MCF 10A (cell line): Measurements from ENCODE around the gene CXCL3. TPM values are rescaled to one million over a fixed set of nuclear protein-coding genes. Genes with fewer than 3 reads are reported as not detected.

Experiments
- BruUV-seq: library from RNA; stranded (reverse); fragments of 400-500 nt; replicated peaks from 2 replicates; lab custom pipeline; 2021; lab: Mats Ljungman, UMichigan
- CTCF ChIA-PET: fragments of 300-600 bp; sonication (Branson Sonifier 250); formaldehyde crosslinking; extraction: SDS; loops from one replicate; lab custom pipeline; 2021; ENCODE audit warnings: antibody characterized with exemption, inconsistent platforms; lab: Yijun Ruan, JAX
- POLR2A ChIA-PET: fragments of 300-600, 350-650 bp; sonication (Branson Sonifier 250); formaldehyde crosslinking; extraction: SDS; loops from one replicate; lab custom pipeline; 2020; ENCODE audit warnings: antibody characterized with exemption, inconsistent platforms; lab: Yijun Ruan, JAX
- DNase-seq: peaks from one replicate; pipeline ENCODE4 v3.0.0-alpha.2; 2018; ENCODE audit not compliant: unreplicated experiment
- H3K27ac Mint-ChIP-seq: one replicate; pipeline ENCODE4 v1.8.0; 2022; ENCODE audit warnings: mild to moderate bottlenecking, low read depth, mixed read lengths; ENCODE audit not compliant: unreplicated experiment
- H3K27me3 Mint-ChIP-seq: one replicate; pipeline ENCODE4 v1.8.0; 2022; ENCODE audit warnings: mixed read lengths; ENCODE audit not compliant: insufficient read depth, unreplicated experiment
- H3K36me3 Mint-ChIP-seq: one replicate; pipeline ENCODE4 v1.8.0; 2022; ENCODE audit warnings: mild to moderate bottlenecking, moderate library complexity, mixed read lengths; ENCODE audit not compliant: insufficient read depth, unreplicated experiment
- H3K4me1 Mint-ChIP-seq: one replicate; pipeline ENCODE4 v1.8.0; 2022; ENCODE audit warnings: mixed read lengths; ENCODE audit not compliant: insufficient read depth, unreplicated experiment
- H3K4me3 Mint-ChIP-seq: one replicate; pipeline ENCODE4 v1.8.0; 2022; ENCODE audit warnings: mild to moderate bottlenecking, moderate library complexity, mixed read lengths; ENCODE audit not compliant: unreplicated experiment
- H3K9me3 Mint-ChIP-seq: one replicate; pipeline ENCODE4 v1.8.0; 2022; ENCODE audit warnings: mixed read lengths; ENCODE audit not compliant: unreplicated experiment
- CTCF ChIP-seq: fragments of 200-600 bp; IDR thresholded peaks from one replicate; pipeline ENCODE4 v1.8.0; 2022; ENCODE audit warnings: antibody characterized with exemption, mild to moderate bottlenecking; ENCODE audit not compliant: unreplicated experiment
- intact Hi-C: fragments of 100-400 bp; cut with micrococcal nuclease; formaldehyde crosslinking; loops from 2 replicates; pipeline ENCODE4 v1.14.1; 2022
- total RNA-seq: library from RNA; stranded (reverse); gene quantifications from 2 replicates; pipeline ENCODE4 v1.2.3, GENCODE V29; 2022

CXCL3 gene
- total RNA-seq, 1 experiment from 2014 or later: 9.8 TPM

GRCh38 chr4:74045247-74045646, 6.8 kb upstream of the CXCL3 start:
- Mint-ChIP-seq H3K27ac (no peak overlapping the region), H3K4me1 (peaks cover 5% of the 10 kb centered on the region), H3K36me3 (no peaks in the 10 kb centered on the region), H3K9me3 (peaks cover 18% of the 10 kb centered on the region), H3K4me3 (no peak overlapping the region), H3K27me3 (no peaks in the 10 kb centered on the region)
- intact Hi-C loops: no loop called here
- no peak for DNase-seq
- ChIA-PET CTCF (interaction anchor here (1.0 to 1.5 kb wide), 2 partner anchors 25 to 53 kb away, joined by 3 to 5 read pairs; partner anchors contain the start of gene CXCL2), POLR2A (interaction anchor here (1.1 kb wide), 1 partner anchor 10 kb away, joined by 3 read pairs; no protein-coding TSS in a partner anchor)
- no peak for TF ChIP-seq CTCF
- no TSS peak for BruUV-seq

- Mint-ChIP-seq H3K27me3 (no peaks in the 10 kb centered on the region), H3K9me3 (peaks cover 18% of the 10 kb centered on the region), H3K27ac (no peak overlapping the region), H3K4me1 (peaks cover 6% of the 10 kb centered on the region), H3K36me3 (no peaks in the 10 kb centered on the region), H3K4me3 (no peak overlapping the region)
- CTCF ChIA-PET: interaction anchor here (0.6 to 1.5 kb wide), 3 partner anchors 25 to 54 kb away, joined by 3 to 5 read pairs (median 3); partner anchors contain the start of gene CXCL2
- no peak for DNase-seq
- no TSS peak for BruUV-seq
- intact Hi-C loops: no loop called here
- no peak for TF ChIP-seq CTCF
- POLR2A ChIA-PET: interaction anchor here (0.6 to 2.0 kb wide), 3 partner anchors 12 to 72 kb away, joined by 3 to 6 read pairs (median 6); no protein-coding TSS in a partner anchor
Observed at GRCh38 chr4:74044677-74045076, 6.2 kb upstream of the CXCL3 start.

GRCh38 chr4:74042681-74043080, 4.2 kb upstream of the CXCL3 start:
- no peak overlapping the region for H3K27ac Mint-ChIP-seq
- H3K36me3 Mint-ChIP-seq: no peaks in the 10 kb centered on the region
- POLR2A ChIA-PET: interaction anchor here (0.7 to 3.4 kb wide), 4 partner anchors 56 to 174 kb away, joined by 3 to 15 read pairs (median 4); partner anchors contain the start of genes CXCL1 and CXCL2
- H3K27me3 Mint-ChIP-seq: no peaks in the 10 kb centered on the region
- H3K4me1 Mint-ChIP-seq: peaks cover 15% of the 10 kb centered on the region
- CTCF ChIA-PET: interaction anchor here (0.8 to 1.7 kb wide), 4 partner anchors 56 to 93 kb away, joined by 3 to 8 read pairs (median 4); partner anchors contain the start of gene CXCL2
- no TSS peak for BruUV-seq
- peaks cover 7% of the 10 kb centered on the region for H3K9me3 Mint-ChIP-seq
- H3K4me3 Mint-ChIP-seq: no peak overlapping the region
- no peak for TF ChIP-seq CTCF
- intact Hi-C loops: no loop called here
- no peak for DNase-seq

DNA sequence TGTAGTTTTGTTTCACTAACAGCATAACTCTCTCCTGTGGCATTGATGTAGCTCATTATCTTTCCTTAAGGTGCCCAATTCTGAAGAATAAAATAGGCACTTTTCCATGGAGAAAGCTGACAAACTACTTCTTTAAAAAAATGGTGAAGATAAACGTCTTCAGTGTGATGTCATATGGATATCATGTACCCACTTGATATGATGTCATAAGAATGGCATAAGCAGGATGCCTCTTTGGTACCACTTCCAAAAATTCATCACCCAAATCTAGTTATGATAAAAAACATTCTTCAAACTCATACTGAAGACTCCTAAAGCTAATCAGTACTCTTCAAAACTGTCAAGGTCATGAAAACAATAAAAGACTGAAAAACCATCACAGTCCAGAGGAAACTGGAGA, 2.9 kb upstream of the CXCL3 start:
- H3K27me3 Mint-ChIP-seq: no peaks in the 10 kb centered on the region
- peaks cover 23% of the 10 kb centered on the region for H3K4me1 Mint-ChIP-seq
- CTCF ChIA-PET: interaction anchor here (0.6 to 1.5 kb wide), 6 partner anchors 57 to 388 kb away, joined by 3 to 5 read pairs (median 3); no protein-coding TSS in a partner anchor
- no peak for DNase-seq
- no peak overlapping the region for H3K27ac Mint-ChIP-seq
- no peak overlapping the region for H3K4me3 Mint-ChIP-seq
- intact Hi-C loops: no loop called here
- H3K36me3 Mint-ChIP-seq: no peaks in the 10 kb centered on the region
- POLR2A ChIA-PET: interaction anchor here (0.7 to 3.4 kb wide), 7 partner anchors 57 to 266 kb away, joined by 3 to 15 read pairs (median 5); partner anchors contain the start of genes CXCL1 and CXCL2
- TF ChIP-seq CTCF: no peak
- no TSS peak for BruUV-seq
- H3K9me3 Mint-ChIP-seq: peaks cover 7% of the 10 kb centered on the region
